ENCODE data around the gene POLN.

POLN gene

DNA sequence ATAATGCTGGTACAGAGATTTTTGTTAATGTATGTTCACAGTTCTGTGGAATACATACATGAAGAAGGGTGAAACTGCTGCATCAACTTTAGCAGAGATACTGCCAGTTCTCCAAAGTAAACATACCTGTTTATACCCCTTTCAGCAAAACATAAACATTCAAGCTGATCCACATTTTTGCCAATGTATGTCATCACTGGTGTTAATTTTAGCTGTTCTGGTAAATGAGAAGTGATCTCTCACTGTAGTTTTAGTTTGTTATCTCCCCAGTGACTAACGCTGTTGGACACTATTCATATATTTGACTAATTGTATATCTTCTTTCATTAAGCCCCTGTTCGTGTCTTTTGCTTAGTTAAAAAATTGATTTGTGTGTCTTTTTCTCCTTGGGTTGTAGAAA is 82.0 kb downstream of the POLN start:
- TF ChIP-seq, protein P1, sequence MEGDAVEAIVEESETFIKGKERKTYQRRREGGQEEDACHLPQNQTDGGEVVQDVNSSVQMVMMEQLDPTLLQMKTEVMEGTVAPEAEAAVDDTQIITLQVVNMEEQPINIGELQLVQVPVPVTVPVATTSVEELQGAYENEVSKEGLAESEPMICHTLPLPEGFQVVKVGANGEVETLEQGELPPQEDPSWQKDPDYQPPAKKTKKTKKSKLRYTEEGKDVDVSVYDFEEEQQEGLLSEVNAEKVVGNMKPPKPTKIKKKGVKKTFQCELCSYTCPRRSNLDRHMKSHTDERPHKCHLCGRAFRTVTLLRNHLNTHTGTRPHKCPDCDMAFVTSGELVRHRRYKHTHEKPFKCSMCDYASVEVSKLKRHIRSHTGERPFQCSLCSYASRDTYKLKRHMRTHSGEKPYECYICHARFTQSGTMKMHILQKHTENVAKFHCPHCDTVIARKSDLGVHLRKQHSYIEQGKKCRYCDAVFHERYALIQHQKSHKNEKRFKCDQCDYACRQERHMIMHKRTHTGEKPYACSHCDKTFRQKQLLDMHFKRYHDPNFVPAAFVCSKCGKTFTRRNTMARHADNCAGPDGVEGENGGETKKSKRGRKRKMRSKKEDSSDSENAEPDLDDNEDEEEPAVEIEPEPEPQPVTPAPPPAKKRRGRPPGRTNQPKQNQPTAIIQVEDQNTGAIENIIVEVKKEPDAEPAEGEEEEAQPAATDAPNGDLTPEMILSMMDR (IDR thresholded peaks at IDR 0.05; ENCODE audit: insufficient read depth, low read length, missing control alignments): no peak
- ChIA-PET CTCF (no interaction called here), POLR2A (no interaction called here)
- DNase-seq (ENCODE audit: low read depth, low spot score): no peak
- no peak overlapping the region for H3K4me3 ChIP-seq (ENCODE audit: low read depth, low read length)

DNA sequence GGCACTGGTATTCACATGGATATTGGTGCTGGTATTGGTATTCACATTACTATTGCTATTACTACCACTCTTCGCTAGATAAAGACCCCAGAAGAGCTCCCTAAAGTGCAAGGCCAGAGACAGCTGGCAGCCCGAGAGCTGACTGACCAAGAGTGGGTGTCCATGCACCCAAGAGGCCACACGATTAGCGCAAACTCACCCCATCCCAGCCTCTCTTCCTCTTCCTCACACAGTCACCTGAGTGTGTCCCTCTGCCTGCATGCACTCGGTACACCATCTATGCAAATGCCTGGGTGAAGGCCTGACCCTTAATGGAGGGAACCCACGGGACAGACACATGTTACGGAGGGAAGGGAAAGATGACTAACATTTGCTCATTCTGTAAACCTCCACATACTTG is 86.7 kb downstream of the POLN start:
- ChIA-PET CTCF (no interaction called here), POLR2A (no interaction called here)
- H3K4me3 ChIP-seq (ENCODE audit: low read depth, low read length): no peak overlapping the region
- DNase-seq (ENCODE audit: low read depth, low spot score): no peak
- TF ChIP-seq, protein P1 (IDR thresholded peaks at IDR 0.05; ENCODE audit: insufficient read depth, low read length, missing control alignments): no peak

DNA sequence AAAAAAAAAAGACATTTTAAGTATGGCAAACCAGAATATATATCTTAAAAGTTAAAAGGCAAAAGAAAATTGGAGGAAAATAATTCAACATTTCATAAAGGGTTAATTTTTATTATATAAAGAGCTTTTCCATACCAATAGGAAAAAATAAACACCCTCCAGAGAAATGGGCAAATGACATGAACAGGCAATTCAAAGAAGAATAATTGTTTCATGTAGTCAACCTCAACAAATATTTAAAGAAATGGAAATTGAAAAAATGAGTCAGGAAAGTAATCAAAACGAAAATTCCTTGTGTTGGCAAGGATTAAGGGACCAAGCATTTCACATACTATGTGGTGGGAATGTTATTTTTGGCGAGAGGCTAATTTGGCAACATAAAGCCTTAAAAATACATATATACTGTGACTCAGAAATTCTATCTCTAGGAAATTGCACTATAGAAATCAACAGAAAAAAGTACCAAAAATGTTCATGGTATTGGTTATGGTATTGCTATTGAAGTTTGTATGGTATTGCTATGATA is 87.6 kb downstream of the POLN start:
- CTCF ChIA-PET: no interaction called here
- POLR2A ChIA-PET: no interaction called here
- TF ChIP-seq, protein P1 (IDR thresholded peaks at IDR 0.05; ENCODE audit: insufficient read depth, low read length, missing control alignments): no peak
- no peak overlapping the region for H3K4me3 ChIP-seq (ENCODE audit: low read depth, low read length)
- DNase-seq (ENCODE audit: low read depth, low spot score): no peak

DNA sequence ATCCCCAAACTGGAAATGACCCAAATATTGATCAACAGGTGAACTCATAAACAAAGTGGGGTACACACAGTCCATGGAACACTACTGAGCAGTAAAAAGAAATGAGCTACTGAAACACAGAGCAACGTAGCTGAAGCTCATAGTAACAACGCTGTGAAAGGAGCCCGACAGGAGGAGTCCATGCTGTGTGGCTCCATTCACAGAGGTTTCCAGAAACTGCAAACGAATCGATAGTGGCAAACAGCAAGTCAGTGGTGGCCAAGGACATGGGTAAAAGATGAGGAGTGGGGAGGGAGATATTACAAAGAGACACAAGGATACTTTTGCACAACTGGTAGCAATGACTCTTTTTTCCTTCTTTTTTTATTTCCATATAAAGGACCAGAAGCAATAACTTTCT is 90.4 kb downstream of the POLN start:
- CTCF ChIA-PET: no interaction called here
- POLR2A ChIA-PET: no interaction called here
- no peak overlapping the region for H3K4me3 ChIP-seq (ENCODE audit: low read depth, low read length)
- no peak for DNase-seq (ENCODE audit: low read depth, low spot score)
- TF ChIP-seq, protein P1 (IDR thresholded peaks at IDR 0.05; ENCODE audit: insufficient read depth, low read length, missing control alignments): no peak

DNA sequence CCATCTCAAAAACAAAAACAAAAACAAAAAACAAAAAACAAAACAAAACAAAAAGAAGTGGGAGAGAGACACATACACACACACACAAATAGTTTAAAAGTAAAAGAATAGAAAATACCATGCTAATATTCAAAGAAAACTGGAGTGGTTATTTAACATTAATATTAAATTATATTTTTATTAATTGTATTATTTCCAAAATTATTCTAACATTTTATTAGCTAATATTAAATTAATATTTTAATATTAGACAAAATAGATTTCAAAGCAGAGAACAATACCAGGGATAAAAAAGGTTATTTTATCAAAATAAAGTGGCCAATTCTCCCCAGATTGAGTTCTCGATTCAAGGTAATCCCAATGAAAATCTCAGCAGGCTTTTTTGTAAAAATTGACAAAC is 91.8 kb downstream of the POLN start:
- no peak for DNase-seq (ENCODE audit: low read depth, low spot score)
- TF ChIP-seq, protein P1 (IDR thresholded peaks at IDR 0.05; ENCODE audit: insufficient read depth, low read length, missing control alignments): no peak
- POLR2A ChIA-PET: no interaction called here
- H3K4me3 ChIP-seq (ENCODE audit: low read depth, low read length): no peak overlapping the region
- CTCF ChIA-PET: no interaction called here

DNA sequence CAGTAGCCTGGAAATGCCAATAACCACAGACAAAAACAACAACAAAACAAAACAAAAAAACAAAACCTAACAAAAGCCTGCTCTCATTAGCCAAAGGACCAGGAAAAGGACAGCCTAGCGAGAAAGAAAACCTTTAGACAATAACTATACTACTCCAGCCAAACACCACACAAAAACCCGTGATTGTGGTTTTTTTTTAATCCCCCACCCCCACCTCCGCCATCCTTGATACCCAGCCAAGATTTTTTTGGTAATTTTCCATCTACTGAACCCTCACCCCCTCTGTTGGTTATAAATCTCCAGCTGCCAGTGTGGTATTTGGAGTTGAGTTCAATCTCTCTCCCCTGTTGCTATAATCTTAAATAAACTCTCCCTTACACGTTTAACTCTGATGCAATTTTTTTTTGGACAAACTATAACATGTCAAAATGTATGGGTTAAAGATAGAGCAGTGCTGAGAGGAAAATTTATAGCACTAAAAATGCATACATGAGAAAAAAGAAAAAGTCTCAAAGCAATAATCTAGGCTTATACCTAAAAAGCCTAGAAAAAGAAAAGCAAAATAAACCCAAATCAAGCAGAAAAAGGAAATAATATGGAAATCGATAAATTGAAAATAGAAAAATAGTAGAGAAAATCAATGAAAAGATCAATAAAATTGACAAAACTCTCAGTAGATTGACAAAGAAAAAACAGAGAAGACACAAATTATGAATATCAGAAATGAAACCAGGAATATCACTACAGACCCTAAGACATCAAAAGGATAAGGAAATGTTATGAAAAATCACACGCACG is 99.1 kb downstream of the POLN start:
- TF ChIP-seq, protein P1 (IDR thresholded peaks at IDR 0.05; ENCODE audit: insufficient read depth, low read length, missing control alignments): no peak
- ChIA-PET POLR2A (no interaction called here), CTCF (interaction anchor here (1.0 kb wide), 1 partner anchor 29 kb away, joined by 3 read pairs; no protein-coding TSS in a partner anchor)

More for the DNA sequence above, 99.1 kb downstream of the POLN start:
- DNase-seq (ENCODE audit: low read depth, low spot score): no peak
- no peak overlapping the region for H3K4me3 ChIP-seq (ENCODE audit: low read depth, low read length)

All from AG04449 (cell line).